HG02981 (cell line): Measurements from ENCODE around the gene CHCHD6.
A peak's percentile ranks its signal among the peaks of the same experiment; 100 is the strongest.

Source experiments
- ATAC-seq: cut with Tn5 transposase; IDR thresholded peaks from one replicate; pipeline ENCODE4 v1.9.1; 2021; ENCODE audit warnings: mild to moderate bottlenecking, moderate library complexity; ENCODE audit not compliant: unreplicated experiment

Gene CHCHD6, protein sequence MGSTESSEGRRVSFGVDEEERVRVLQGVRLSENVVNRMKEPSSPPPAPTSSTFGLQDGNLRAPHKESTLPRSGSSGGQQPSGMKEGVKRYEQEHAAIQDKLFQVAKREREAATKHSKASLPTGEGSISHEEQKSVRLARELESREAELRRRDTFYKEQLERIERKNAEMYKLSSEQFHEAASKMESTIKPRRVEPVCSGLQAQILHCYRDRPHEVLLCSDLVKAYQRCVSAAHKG

DNA sequence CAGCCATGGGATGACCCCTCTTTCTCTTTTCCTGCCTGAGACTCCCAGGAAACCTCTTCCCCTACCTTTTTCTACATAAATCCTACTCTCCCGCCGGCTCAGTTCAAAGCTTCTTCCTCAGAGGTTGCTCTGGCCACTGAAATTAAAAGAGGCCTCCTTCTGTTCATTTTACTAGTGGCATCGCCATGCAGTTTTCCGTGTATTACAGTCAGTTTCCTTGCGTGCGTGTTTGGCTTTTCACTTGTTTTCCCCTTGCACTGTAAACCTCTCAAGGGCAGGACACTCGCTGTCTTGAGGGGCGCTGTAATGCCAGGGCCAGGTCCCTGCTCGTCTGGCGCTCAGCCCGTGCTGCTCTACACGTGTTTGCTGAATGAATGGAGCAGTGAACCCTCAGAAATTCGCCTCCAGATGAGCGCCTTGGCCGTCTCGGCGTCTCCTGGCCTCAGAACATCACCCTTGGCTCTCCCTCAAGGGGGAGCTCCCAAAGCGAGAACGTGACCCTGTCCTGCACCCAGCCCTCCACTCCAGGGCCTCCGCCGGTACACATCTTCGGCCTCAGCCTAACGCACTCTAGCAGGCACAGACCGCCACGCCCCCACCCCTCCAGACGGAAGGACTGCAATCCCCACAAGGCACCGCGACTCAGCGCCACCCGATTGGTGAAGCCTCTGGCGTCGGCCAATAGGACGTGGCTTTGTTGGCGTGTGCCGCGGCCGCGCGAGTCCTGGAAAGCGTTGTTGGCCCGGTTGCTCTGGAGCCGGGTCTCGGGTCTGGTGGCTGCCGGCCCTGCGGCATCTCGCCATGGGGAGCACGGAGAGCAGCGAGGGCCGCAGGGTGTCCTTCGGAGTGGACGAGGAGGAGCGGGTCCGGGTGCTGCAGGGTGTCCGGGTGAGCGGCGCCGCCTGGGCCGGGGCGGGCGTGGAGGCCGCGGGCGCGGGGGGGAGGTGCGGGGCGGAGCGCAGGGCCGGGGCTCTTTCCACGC lies at the start of gene CHCHD6:
Gene CHCHD6, plus strand, starts transcription at position 729 of the 982 bp plus-strand sequence. Its CDS starts 73 bp downstream, at position 802.
- ATAC-seq = peak; percentile 97

DNA sequence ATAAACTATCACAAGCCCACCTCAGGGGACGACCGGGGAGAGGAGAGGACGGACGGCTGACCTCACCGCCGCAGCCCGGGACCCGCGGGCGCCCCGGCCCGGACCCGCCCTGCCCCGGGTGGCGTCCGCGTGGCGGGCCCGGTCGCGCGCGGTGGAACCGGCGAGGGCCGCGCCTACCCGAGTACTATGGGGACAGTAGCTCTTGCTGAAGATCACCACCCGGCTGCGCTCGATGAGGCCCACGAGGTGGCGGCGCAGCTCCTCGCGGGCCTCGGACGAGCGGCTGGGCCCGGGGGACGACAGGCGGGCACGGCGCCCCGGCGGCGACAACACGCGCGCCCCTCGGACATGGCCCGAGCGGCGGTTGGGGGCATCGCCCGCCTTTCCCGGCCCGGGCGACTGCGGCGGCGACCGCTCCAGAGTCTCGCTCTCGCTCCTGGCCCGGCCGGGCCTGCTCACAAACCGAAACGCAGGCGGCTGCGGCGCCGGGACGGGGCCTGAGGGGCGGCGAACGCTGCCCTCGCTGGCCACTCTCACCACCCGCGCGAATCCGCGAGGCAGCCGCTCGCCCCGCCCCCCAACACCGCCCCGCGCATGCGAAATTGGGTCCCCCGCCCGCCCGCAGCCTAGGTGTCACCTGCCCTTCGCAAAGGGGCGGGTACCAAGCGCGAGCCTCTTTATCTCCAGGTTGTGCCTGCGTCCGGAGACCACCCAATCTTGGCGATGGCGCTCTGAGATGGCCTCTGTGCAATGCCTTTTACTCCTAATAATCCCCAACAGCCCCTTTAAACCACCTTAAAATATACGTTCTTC lies 49.3 kb upstream of the CHCHD6 start, which contains the start of gene TXNRD3:
Gene TXNRD3, minus strand, starts transcription at position 554 of the 813 bp plus-strand sequence.
- ATAC-seq = no peak

DNA sequence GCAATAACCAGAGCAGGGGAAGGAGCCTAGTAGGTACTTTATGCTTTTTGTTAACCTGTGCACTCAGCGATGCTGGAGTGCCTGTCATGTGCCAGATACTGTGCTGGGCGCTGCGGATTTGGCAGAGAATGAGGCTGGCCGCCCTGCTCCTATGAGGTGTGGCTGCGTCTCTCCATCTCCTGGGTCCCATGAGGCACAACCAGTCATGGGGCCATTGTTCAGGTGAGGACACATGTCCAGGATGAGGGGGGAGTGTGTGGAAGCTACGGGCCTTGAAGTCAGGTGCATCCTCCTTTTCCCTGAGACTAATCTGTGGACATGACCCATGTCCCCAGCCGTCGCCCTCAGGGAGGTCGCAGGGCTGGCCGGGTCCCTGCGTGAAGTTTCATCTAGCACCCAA lies 48.2 kb upstream of the CHCHD6 start:
- ATAC-seq = no peak

DNA sequence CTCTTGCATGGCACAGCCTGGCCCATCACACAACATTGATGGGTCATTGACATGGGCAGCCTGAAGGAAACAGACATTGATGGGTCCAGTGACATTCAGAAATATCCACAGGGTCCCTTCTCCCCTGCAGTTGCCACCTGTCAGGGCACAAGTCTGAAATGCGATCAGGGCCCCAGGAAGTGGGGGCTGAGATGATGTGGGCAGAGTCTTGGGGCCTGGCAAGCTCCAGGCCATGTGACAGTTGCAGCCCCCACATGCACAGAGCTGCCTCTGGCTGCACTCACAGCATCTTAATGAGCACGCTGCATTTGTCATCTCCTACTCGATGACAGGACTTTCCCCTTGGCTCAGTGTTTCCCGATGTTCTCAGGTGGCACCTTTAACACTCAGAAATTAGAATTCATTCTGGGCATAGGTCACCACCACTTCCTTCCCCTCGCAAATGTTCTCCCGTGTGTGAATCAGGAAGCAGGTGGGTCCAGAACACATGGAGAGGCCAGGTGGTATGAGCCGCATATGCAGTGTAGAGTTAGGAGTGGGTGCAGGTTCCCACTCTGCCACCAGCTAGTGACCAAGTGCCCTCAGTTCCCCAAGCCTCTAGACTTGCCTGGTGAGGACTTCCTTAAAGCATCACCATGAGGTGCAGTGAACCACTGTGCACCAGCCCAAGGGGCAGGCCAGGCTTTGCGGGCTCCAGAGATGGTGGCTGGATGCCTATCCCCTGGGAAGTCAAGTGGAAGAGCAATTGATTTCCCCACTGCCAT lies 47.5 kb upstream of the CHCHD6 start:
- ATAC-seq = no peak

DNA sequence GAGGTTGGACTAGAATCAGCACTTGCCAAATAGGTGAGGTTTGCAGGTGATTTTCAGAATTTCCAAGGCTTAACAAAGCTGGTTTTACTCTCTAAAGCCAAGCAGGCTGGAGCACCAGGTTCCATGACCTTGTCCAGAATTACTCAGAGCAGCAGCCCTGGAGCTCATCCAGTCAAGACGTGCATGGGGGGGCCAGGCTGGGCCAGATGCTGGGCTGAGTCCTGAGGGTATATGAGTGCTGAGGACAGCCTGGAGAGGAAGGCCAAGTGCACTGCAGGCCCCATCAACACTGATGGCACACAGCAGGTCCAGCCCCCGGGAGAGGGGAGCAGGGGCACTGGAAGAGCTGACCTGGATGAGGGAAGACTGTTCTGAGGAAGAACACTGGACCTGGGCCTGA lies 46.1 kb upstream of the CHCHD6 start:
- ATAC-seq = no peak

DNA sequence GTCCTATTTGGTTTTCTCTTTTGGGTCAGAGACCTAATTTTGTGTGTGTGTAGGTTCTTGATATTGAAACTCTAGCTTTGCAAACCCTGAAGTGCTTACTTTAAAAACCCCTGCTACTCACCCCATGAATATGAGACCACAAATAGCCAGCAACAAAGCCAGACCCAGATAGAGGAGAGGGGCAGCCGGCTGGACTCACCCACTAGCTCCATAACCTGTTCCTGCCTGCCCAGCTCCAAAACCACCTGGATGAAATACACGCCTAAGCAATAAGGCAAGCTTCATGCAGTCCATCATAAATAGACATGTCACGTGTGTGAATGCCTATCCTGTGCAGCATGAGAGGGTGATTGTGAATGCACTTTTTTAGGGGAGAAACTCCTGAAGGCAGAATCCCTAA lies 45.5 kb upstream of the CHCHD6 start:
- ATAC-seq = no peak

DNA sequence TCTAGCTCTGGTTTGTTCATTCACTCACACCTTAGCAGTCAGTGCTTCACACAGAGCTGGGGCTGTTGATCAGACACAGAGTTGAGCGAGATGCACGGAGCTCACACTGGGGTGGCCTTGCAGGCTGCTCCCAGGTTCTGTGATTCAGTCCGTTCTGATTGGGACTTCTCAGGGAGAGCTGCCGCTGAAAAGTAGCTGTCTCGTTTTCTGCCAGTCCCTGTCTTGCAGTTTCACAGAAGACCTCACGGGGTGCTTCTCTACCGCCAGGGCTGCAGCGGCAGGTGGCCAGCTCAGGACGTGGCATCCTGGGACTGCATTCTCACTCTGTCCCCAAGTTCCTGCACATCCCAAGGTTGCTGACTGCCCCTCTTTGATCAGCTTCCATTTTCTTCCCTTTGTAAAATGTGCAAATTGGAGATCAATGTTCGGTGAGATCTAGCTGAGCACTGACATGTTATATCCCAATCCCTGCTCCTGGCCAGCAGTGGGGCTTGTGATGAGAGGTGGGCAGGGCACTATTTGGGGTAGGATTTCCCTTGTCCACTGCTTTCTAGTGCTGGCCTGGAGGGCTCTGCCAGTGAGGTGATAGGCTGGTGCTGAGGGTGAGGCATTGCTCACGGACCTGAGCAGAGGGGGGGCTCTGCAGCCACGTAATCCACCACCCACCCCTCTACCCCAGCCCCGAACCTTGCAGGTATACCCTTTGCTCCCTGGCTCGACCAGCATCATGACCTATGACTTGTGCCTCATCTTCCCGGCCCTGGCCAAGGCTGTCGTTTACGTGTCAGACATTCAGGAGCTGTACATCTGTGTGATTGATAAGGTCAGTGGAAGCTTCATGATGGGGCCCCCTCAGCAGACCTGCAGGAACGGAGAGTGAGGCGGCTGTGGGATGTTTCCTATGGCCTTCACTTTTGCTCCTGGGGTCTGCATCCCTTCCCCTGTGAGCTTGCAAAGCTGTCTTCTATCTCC lies 43.8 kb upstream of the CHCHD6 start:
- no peak for ATAC-seq

DNA sequence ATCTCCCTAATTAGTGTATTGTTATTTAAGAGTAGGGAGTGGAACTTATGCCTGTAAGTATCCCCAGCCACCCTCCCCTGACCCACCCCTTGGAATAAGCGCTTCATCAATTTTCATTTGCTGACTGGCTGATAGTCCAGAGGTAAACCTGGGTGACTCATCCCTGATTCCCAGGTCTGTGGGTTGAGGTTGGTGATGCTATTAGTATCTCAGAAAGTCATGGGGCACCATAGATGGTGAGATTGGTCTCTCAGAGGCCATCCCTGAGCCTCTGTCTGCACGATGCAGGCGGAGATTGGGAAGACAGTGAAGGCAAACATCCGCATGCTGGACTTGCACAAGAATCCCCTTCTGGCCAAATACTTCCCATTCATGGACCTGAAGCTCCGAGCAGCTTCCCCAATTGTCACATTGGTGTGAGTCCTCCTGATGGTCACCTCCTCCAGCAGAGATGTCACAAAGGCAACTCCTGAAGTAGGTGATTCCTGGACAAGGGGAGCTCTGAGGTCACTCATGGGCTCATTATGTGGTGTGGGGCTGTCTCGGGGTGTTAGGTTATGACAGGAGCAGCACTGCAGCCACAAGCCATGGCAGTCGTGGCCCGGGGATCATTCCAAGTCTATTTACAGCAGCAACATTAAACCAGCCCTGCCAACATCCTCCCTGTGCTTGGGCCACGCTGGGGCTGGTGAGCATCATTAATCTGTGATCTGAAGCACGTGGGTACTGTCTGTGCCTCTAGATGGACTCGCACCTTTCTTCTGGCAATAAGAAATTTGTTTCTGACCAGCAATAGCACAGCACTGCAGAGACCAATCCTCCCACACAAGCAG lies 42.3 kb upstream of the CHCHD6 start:
- ATAC-seq = no peak

DNA sequence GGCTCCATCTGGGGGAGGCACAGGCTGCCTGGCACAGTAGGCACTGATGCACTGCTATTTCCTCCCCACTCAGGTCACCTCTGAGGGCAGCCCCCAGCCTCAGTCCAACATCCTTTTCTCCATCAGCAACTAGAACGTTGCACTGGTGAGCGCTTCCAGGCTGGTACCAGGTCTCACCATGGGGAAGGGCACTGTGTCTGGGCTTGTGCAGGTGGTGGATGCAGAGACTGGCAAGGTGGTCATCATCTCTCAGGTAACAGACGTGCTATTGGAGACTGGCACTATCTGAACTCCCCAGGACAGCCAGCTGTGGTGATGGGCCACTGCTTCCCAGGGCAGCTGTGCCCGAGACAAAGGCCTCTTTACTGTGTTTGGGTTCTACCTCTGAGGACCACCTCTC lies 40.8 kb upstream of the CHCHD6 start:
- no peak for ATAC-seq

DNA sequence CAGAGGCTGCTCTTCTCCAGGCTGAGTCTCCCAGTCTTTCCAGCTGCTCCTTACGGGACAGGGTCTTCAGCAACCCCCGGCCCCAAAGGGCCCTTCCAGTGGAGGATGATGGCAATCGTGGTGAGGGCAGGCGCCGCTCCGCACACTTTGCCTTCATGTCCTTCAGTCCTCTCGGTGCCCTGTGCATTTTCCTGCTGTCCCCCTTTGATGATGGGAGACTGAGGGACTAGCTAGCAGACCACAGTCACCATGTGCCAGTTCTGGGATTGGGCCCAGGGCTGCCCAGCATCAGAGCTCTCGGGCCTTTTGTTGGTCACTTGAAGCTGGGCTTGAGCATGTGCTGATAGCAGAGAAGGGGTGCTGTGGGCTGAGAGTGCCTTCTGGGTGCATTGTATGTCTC lies 40.3 kb upstream of the CHCHD6 start:
- no peak for ATAC-seq

DNA sequence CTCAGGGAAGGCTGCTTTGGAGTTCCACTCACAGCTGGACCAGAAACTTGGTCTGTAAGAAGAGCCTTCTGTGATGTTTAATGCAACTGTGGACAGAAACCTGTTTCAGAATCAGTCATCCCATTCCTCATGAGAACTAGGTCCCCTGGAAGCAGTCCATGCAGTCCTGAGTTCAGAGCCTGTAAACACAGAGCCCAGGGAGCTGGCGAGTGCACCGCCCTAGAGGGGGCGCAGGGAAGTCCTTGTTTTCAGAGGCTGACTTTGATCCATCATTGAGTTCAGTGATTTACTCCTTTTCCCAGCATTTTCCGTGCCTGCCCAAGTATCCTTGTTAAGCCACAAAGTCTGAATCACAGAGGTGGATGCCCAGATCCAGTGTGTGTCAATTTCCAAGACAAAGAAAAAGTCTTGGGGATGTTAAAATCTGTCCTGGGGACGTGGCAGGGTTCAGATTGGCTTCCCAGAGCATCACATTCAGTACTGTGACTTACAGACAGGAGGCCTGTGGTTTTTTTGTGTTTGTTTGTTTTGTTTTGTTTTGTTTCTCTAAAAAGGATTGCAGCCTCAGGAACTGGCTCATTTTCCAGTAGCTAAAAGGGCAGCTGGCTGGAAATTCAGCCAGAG lies 39.3 kb upstream of the CHCHD6 start:
- ATAC-seq = no peak

DNA sequence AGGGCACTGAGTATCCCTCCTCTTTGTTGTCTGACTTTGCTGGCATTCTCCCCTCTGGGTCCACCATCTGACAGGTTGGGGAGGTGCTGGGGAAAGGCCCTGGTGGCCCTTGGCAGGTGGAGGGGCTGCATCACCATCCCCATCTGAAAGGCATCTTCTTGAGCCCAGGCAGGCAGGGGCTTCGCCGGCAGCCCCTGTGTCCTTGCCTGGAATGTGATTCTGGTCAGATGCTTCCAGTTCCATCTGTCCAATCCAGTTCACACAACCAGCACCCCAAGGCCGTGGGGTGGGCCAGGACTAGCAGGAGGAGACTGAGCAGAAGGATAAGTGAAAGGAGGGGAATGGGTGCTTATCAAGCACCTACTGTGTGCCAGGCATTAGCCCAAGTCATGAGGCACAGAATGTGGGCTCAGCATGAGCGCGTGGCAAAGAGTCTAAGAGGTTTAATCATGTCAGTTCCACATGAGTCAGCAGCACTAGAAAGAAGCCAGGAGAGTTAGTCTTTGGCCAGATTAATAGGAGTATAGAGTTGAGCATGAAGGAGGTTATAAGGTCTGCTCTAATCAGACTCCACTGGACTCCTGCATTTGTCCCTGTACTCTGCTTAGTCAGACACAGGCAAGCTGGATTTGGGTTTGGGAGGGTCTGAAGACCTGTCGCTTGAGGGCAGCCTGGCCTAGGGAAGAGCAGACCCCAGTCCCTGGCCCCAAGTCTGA lies 38.7 kb upstream of the CHCHD6 start:
- ATAC-seq = no peak

DNA sequence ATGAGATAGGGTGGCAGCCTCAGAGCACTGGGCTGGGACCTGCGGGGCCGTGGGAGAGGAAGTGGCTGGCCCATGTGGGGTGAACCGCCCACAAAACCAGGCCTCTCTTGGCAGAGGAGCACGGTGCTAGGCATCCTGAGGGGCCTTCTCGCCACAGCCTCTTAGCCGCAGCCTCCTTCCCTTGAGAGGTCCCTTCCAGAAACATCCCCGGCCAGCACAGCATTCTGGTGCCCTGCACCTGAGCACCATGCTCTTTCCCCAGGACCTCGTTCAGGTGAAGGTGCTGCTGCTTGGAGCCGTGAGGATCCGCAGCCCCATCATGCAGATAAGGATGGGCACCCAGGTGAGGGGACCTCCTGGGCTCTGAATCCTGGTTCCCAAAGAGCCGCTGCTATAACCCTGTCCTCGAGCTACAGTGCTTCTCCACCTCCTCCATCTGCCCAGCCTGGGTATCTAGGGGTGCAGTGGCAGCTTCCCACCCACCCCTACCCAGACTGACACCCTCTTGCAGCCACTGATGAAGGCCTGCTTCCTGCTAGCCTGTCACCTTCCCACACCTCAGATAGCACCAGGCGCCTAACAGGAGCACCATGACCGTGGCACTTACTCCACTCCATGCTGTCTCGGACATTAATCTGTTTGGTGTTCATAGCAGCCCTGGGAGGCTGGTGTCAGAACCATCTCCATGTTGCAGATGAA lies 37.9 kb upstream of the CHCHD6 start:
- no peak for ATAC-seq

DNA sequence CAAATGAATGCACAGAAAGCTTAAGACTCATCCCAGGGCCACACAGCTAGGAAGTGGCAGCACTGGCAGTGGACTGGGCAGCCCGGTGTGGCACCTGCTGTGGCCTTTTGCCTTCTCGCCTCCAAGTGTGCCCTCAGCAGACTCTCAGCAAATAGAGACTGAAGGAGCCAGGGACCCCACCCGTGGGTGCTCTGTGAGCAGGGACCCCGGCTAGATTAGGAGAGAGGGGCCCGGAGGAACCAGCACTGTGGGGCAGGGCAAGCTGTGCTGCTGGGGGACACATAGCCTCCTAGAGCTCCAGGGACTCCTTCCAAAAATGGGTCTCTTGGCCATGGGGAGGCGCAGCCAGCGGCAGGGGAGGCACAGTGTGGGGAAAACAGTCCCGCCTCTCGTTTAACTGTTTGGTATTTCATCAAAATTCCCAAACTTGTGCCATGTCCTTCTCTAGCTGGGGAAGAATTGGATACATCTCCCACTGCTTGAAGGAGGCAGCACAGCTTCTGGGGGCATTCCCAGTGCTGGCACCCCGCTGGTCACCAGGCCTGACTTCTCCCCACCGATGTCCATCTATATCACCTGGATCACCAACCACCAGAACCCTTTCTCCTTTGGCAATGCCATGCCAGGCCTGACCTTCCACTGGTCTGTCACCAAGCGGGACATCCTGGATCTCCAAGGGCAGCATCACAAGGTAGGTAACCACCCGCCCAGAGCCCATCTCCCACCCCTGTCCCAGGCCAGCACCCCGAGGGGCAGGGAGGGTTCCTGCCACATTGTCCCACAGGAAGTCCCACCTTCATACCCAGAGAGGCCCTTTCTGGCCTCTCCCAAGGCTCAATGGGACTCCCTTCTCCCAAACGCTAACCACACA lies 37.1 kb upstream of the CHCHD6 start:
- no peak for ATAC-seq

DNA sequence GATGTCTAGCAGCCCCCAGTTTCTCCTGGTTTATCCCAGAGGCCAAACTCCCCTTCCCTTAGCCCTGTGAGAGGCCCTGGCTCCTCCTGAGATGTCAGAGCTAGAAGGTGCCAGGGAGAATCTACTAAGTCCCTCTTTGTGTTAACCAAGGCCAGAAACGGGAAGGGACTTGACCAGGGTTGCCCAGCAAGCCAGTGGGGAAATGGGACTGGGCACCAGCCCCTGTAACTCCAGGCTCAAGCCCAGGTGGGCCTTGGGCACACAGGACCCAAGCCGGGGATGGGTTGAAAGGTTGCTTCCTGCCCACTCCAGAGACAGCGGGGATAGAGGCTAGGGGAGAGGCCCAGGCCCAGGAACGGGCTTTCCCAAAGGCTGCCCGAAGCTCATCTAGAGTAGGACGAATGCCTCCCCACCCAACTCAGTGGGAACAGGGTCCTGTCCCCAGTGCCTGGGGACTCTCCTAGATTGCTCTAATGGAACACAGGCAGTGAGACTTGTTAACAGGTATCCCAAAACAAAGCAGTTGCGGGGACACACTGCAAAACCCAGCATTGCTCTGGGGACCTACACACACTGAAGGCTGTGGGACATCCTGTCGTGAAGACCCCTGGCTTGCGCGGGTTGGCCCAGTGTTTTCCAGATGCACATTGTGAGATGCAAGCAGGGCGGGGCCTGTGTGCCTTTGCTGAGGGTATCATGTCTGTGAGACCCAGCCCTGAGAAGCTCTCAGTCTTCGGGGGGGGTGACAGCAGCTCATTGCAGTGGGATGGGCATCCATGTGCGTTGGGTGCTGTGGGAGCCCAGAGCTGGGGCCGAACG lies 36.2 kb upstream of the CHCHD6 start:
- no peak for ATAC-seq
